Osteocyte (in vitro differentiated cells): ENCODE measurements around the gene API5. TPM values are rescaled to one million over a fixed set of nuclear protein-coding genes. Genes with fewer than 3 reads are reported as not detected.

Experiments
- DNase-seq: peaks from one replicate; pipeline ENCODE4 v3.0.0; 2021; ENCODE audit warnings: mixed read lengths; ENCODE audit not compliant: unreplicated experiment; ENCODE audit errors: extremely low spot score
- H3K27ac Mint-ChIP-seq: one replicate; pipeline ENCODE4 v1.8.0; 2021; ENCODE audit warnings: mild to moderate bottlenecking, mixed read lengths; ENCODE audit not compliant: unreplicated experiment
- H3K27me3 Mint-ChIP-seq: one replicate; pipeline ENCODE4 v1.8.0; 2021; ENCODE audit warnings: mixed read lengths; ENCODE audit not compliant: unreplicated experiment
- H3K36me3 Mint-ChIP-seq: one replicate; pipeline ENCODE4 v1.8.0; 2021; ENCODE audit warnings: mixed read lengths; ENCODE audit not compliant: unreplicated experiment
- H3K4me1 Mint-ChIP-seq: one replicate; pipeline ENCODE4 v1.8.0; 2021; ENCODE audit warnings: mixed read lengths; ENCODE audit not compliant: unreplicated experiment
- H3K4me3 Mint-ChIP-seq: one replicate; pipeline ENCODE4 v1.8.0; 2021; ENCODE audit warnings: mild to moderate bottlenecking, moderate library complexity, mixed read lengths; ENCODE audit not compliant: unreplicated experiment
- H3K9me3 Mint-ChIP-seq: one replicate; pipeline ENCODE4 v1.8.0; 2021; ENCODE audit warnings: mixed read lengths; ENCODE audit not compliant: unreplicated experiment
- long read RNA-seq: library from polyadenylated mRNA; unstranded; transcript quantifications from one replicate; pipeline ENCODE4 v2.0.0, GENCODE V29; 2021
- total RNA-seq: library from RNA; stranded (reverse); gene quantifications from 2 replicates; pipeline ENCODE4 v1.2.1, GENCODE V29; 2021
- TF ChIP-seq, protein P1 (sequence below): fragments of 200-600 bp; sonication (generic); IDR thresholded peaks from 2 replicates; pipeline ENCODE4 v1.5.0; 2021; ENCODE audit warnings: antibody characterized with exemption, mild to moderate bottlenecking, moderate library complexity

API5 gene
- 97.2 and 100 TPM in 2 replicates for total RNA-seq
- long read RNA-seq, transcript API5-210 (13 exons, 1,760 nt), result minor isoform, 17 of 525 reads
- long read RNA-seq, transcript API5-201 (14 exons, 3,714 nt), result major isoform, 204 of 525 reads
- long read RNA-seq, transcript API5-208 (14 exons, 1,868 nt), result minor isoform, 194 of 525 reads
- long read RNA-seq, partial matches to known transcripts, result 26 of 525 reads
- long read RNA-seq, other reads (novel, unspliced or antisense), result 82 of 525 reads

DNA sequence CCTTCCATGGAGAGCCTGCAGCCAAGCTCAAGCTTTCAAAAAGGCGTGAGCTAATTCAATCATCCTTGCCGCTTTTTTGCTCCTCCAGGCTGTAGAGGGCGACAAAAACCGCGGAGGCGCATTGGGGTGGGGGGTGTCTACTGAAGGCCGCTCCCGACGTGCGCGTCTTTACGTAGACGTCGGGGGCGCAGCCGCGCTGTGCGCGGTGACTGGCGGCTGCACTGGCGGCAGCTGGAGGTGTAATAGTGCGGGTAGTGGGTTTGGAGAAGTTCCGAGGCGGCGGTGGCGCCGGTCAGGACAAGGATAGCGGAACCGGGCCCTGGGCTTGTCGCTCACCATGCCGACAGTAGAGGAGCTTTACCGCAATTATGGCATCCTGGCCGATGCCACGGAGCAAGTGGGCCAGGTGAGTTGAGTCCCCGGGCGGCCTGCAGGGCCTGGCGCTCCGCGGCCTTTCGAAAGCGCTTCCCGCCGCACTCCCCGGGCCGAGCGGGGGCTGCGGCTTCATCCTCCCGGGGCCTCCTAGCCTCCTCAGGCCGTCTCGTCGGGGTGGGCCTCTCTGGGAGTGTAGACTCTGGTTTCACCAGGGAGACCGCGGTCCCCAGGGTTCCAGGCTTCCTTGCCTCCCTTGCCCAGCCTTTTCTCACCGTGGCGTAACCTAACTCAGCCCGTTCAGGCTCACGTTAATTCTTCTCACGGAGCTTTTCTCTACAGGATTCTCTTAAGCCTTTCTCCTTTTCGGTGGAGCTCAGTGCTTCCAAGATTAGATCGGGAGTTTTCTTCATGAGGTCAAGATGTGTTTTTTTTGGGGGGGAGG lies at the start of gene API5:
Gene API5, plus strand, starts transcription at position 206 of the 817 bp plus-strand sequence. Its CDS starts 132 bp downstream, at position 338.
- TF ChIP-seq, protein P1, sequence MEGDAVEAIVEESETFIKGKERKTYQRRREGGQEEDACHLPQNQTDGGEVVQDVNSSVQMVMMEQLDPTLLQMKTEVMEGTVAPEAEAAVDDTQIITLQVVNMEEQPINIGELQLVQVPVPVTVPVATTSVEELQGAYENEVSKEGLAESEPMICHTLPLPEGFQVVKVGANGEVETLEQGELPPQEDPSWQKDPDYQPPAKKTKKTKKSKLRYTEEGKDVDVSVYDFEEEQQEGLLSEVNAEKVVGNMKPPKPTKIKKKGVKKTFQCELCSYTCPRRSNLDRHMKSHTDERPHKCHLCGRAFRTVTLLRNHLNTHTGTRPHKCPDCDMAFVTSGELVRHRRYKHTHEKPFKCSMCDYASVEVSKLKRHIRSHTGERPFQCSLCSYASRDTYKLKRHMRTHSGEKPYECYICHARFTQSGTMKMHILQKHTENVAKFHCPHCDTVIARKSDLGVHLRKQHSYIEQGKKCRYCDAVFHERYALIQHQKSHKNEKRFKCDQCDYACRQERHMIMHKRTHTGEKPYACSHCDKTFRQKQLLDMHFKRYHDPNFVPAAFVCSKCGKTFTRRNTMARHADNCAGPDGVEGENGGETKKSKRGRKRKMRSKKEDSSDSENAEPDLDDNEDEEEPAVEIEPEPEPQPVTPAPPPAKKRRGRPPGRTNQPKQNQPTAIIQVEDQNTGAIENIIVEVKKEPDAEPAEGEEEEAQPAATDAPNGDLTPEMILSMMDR, result peak; percentile 87
- H3K36me3 Mint-ChIP-seq, result no peaks in the 10 kb centered on the region
- H3K27ac Mint-ChIP-seq, result peak within 1 kb of the TSS; percentile 90
- H3K27me3 Mint-ChIP-seq, result peaks cover 2% of the 10 kb centered on the region
- peak within 1 kb of the TSS; percentile 96 for H3K4me3 Mint-ChIP-seq
- peak; percentile 97 for DNase-seq
- peaks cover 38% of the 10 kb centered on the region for H3K4me1 Mint-ChIP-seq
- no peaks in the 10 kb centered on the region for H3K9me3 Mint-ChIP-seq

DNA sequence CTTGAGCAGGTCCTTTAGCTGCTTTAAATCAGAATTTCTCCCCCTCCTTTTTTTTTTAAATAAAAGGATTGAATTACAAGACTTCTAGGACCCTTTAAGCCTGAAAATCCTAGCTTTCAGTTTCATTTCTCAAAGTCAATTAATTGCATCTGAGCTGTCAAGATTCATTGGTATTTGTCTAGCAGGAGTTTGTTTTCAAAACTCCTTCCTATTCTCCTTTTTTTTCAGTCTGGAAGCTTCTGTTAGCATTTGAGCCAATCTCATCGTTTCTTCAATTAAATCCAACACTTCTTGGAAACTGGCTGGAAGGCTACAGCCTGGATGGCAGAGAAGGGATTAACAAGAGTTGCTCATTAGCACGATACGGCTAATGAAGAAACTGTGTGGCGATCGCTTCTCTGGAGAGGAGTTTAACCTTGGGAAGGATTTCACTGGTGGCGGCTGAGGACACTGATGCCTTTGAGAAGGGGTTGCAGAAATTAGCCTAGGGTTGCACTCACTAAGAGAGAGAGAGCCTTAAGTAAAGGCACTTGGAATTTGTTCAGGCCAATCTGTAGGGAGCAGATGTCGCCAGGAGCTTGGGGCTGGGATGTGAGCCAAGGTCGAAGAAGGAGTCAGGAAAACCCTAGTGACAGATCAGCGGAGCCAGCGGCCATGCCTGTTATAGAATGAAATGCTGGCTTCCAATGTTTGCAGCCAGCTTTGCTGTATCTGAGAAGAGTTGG lies 43.8 kb upstream of the API5 start:
- Mint-ChIP-seq H3K36me3 (no peaks in the 10 kb centered on the region), H3K9me3 (no peaks in the 10 kb centered on the region), H3K4me1 (no peaks in the 10 kb centered on the region), H3K27me3 (no peaks in the 10 kb centered on the region), H3K4me3 (no peak overlapping the region), H3K27ac (no peak overlapping the region)
- no peak for DNase-seq
- TF ChIP-seq, protein P1, result no peak

GRCh38 chr11:43268786-43269185 lies 43.0 kb upstream of the API5 start:
- Mint-ChIP-seq H3K4me1 (no peaks in the 10 kb centered on the region), H3K4me3 (no peak overlapping the region), H3K36me3 (no peaks in the 10 kb centered on the region), H3K9me3 (peaks cover 1% of the 10 kb centered on the region), H3K27me3 (no peaks in the 10 kb centered on the region), H3K27ac (no peak overlapping the region)
- DNase-seq, result no peak
- TF ChIP-seq, protein P1, result no peak

DNA sequence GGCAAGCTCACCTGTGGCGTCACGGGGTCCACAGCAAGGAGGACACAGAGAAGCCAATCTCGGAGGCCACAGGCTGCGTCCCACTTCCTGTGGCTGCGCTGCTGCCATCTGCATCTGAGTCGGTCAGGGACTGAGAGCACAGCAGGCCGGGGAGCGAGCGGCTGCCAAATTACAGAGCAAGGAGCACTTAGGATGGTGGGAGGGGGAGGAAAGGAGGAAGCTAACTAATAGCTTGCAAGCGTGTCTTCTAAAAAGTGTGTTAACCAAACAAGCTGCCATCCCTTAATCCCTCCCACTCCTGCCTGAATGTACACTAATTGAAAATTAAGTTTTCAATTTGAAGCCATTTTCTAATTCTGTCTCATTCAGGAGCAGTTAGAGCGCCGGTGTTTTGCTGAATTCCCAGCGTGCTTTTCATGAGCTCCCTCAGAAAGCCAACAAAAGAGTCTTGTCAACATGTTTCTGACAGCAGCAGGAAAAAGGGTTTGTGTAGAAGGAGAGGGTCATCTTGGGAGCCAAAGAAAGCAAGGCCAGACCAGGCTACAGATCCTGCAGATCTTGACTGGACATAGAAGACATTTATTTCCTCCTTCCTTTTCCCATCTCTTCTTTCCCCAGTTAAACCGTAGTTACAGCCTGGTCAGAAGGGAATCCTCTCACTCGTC lies 42.4 kb upstream of the API5 start:
- no peak overlapping the region for H3K27ac Mint-ChIP-seq
- H3K27me3 Mint-ChIP-seq, result no peaks in the 10 kb centered on the region
- no peaks in the 10 kb centered on the region for H3K36me3 Mint-ChIP-seq
- no peak for DNase-seq
- no peak overlapping the region for H3K4me3 Mint-ChIP-seq
- peaks cover 4% of the 10 kb centered on the region for H3K9me3 Mint-ChIP-seq
- H3K4me1 Mint-ChIP-seq, result no peaks in the 10 kb centered on the region
- TF ChIP-seq, protein P1, result no peak
